HG02610 (cell line): ENCODE data around the gene SH3BP2.

Source experiments
- ATAC-seq: cut with Tn5 transposase; IDR thresholded peaks from one replicate; pipeline ENCODE4 v1.9.1; 2021; ENCODE audit warnings: mild to moderate bottlenecking, moderate library complexity; ENCODE audit not compliant: unreplicated experiment

Gene SH3BP2

DNA sequence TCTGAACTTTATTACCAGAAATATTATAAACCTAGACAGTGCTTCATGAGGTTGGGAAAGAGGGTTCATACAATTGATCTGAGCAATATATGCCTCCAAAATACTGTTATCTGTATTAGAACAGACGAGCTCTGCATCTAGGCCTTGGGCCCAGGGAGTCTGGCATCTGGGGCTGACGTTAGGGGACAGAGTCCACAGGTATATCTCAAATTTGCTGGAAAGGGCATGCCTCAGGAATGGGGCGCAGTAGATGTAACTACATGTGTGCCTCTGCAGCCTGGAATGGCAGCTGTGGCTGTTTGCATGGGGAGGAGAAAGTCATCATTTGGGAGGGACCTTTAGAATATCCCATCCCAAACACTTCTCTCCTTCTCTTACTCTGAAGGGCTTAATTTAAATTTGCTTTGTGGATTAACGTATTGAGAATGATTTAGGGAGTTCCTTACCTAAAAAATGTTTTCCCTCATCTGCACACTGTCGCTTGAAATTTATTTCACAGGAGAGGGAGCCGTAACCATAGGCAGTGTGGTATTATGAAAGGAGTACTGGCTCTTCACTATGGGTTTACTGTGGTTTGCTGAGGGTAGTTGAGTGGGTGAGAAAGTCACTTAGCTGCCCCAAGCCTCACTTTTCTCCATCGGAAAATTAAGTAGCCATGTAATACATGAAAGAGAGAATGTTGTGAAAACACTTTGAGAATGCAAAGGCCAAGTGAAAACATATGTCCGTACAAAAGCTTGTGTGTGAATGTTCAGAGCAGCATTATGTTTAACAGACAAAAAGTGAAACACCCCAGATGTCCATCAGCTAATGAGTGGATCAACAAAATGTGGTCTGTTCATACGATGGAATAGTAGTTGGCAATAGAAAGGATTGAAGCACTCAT lies 56.6 kb downstream of the SH3BP2 start:
- ATAC-seq, result no peak

DNA sequence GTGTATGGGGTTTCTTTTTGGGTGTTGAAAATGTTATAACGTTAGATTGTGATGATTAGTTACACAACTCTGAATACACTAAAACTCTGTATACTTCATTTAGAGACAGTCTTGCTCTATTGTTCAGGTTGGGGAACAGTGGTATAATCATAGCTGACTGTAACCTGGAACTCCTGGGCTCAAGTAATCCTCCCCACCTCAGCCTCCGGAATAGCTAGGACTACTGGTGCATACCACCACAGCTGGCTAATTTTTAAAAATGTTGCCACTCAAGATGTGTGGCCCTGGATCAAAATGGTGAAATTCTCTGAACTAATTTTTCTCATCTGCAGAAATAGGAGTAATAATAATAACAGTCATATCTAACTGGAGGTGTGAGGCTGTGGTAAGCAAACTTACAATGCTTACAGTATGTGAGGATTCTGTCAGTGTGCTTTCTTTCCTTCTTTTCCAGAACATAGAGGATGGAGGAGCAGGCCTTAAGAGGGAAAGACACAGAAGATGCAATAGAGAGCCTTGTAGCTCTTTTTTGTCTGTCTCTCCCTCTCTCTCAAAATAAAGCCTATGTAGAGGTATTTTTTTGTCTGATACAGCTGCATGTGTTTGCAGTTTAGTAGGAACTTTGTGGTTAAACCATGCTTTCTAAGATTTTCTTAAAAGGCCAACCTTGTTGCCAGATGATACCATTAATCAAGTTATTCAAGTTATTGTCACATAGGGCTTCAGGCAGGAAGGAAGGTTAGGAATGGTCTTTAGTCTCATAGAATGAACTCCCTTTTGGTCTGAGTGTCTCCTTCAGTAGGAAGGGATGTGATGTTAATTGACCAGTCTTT lies 58.3 kb downstream of the SH3BP2 start:
- ATAC-seq, result no peak

DNA sequence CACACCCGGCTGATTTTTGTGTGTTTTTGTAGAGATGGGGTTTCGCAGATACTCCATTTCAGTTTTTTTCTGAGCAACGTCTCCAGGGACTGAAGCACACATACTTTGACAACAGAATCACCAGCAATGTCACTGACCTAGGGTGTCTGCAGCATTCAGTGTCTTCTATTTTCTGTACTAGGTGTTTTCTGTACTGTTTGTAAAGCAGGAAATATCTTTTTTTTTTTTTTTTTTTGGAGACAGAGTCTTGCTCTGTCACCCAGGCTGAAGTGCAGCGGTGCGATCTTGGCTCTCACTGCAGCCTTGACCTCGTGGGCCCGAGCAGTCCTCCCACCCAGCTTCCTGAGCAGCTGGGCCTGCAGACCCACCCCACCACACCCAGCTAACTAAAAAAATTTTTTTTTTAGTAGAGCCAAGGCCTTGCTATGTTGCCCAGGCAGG lies 59.6 kb downstream of the SH3BP2 start:
- ATAC-seq, result peak; percentile 71

- ATAC-seq, result no peak
Observed at GRCh38 chr4:2855584-2855983, 62.7 kb downstream of the SH3BP2 start.

- no peak for ATAC-seq
Observed at GRCh38 chr4:2856266-2856665, 63.4 kb downstream of the SH3BP2 start.

DNA sequence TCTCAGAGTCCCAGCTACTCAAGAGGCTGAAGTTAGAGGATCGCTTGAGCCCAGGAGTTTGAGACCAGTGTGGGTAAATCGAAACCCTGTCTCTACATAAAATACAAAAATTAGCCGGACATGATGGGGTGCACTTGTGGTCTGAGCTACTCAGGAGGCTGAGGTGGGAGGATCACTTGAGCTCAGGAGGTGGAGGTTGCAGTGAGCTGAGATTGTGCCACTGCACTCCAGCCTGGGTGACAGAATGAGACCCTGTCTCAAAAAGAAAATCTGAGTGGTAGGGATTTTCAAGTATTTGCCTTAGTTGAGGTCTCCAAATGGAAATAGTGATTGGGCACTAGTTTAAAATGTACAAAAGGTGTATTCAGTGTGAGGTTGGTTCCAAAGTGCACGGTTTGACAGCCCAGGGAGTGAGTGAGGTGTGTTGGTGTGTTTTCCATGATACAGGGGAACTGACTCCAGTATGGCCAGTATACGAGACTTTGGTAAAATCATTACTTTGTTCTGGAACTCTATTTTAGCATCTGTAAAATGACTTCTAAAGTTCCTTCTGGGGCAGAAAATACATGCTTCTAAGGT lies 64.6 kb downstream of the SH3BP2 start:
- no peak for ATAC-seq

DNA sequence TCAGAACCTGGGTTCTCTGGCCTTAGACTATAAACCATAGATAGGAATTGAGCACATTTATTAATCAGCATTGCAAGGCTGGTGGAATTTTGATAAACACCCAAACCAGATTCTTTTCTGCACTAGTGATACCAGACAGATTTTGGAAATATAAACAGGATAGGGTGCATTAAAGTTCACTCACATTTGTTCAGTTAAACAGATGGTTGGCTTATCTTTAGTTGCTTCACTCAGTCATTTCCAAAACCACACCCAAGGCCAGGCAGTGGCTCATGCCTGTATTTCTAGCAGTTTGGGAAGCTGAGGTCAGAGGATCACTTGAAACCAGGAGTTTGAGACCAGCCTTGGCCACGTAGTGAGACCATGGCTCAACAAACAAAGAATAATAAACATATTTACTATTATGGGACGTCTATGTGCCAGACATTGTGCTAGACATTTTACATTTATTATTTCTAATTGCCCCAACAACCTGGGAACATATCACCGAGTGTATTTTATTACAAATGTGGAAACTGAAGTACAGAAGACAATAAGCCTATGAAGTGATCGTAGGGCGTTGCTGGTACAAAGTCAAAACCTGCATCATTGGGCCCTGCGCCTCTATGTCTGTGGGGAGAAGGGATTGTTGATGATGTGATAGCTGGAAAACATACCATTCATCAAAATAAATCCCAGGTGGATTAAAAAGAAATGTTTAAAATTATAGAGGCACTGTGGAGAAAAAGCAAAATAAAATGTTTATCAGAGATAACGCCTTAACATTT lies 65.7 kb downstream of the SH3BP2 start:
- no peak for ATAC-seq

DNA sequence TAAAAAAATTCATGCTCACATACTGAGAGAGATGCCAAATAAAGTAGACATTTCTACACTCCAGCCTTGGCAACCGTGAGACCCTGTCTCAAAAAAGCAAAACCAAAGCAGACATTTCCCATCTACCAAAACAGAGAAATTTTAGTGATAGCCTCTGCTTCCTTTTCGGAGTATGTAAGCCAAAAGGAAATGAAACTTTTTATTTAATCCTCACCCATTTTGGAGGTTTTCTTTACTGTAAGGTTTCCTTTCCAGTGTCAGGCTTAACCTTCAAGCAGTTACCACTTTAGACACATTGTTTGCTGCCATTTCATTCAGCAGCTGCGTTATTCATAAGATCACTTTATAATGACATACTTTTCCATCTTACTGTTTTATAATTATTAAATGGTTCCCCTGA lies 66.6 kb downstream of the SH3BP2 start:
- ATAC-seq, result no peak

DNA sequence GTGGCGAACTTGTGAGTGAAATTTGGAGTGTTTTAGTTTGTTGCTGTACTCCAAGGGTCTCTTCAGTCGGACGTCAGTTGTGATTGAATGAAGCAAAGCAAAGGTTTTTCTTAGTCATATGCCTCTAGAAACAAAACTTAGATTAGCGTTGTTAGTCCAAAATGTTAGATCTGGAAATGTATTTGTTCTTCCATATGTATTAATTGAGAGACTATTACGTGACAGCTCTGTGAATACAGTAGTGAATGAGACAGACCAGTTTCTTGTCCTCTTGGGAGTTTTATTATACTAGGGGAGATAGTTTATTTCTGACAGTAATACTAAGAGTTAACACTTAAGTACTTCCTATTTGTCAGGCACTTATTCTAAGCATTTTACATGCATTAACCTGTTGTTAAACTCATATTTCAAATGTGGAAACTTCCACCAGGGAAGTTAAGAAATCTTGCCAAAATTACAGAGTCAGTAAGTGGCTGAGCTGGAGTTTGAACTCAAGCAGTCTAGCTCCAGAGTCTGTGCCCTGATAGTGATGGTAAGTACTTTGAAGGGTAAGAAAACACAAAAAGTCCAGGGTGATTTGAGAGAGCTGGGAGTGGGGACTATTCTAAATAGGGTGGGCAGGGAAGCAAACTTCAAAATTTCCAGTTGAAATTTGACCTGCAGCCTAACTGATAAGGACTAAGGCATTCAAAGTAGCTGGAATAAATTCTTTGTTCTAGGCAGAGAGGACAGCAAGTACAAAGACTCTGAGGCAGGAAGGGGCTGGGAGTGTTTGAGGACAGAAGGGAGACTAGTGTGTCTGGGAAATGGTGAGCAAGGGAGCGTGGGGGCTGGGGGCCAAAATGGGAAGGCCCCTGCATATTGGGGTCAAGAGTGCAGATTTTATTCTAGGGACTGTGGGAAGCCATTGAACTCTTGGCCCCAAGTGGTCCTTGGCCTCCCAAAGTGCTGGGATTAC lies 67.8 kb downstream of the SH3BP2 start:
- ATAC-seq, result no peak

DNA sequence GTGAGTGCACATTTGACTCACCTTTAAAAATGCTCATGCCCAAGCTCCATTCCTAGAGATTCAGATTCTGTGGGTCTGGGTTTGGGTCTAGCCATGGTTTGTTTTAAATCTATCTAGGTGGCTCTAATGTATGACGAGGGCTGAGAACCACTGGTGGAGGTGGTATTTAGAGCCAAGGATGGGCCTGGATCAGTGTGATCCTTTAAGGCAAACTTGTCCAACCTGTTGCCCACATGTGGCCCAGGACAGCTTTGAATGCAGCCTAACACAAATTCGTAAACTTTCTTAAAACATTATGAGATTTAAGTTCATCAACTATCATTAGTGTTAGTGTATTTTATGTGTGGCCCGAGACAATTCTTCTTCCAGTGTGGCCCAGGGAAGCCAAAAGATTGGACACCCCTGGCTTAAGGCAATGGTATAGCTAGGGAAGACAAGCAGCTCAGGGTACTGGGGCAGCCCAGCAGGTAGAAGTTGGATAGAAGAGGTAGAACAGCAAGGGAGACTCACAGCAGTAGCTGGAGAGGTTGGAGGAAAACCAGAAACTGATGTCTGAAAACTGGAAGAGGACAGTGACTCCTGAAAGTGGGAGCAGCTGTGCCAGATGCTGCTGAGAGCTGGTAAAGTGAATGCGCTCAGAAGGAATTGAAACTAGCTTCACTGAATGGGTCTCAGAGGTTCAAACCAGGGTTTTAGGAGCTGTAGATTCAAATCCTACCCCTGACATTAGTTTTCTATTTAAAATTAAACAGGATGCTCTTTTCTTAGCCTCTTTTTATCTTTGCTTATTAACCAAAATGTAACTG lies 68.9 kb downstream of the SH3BP2 start:
- ATAC-seq, result no peak

- ATAC-seq, result no peak
Observed at GRCh38 chr4:2862528-2862927, 69.6 kb downstream of the SH3BP2 start.

DNA sequence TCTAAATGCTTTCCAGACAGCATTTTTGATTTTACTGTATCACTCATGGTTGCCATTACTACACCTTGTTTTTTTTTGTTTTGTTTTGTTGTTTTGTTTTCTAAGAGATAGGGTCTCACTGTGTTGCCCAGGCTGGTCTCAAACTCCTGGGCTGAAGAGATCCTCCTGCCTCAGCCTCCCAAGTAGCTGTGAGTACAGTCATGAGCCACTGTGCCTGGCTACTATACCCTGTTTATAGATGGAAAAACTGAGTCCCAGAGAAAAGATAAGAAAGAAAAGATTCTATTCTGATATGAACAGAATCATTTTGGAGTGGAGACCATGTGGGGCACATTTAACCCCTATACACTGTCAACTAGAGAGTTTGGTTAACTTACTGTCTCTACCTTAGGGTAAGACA lies 70.8 kb downstream of the SH3BP2 start:
- no peak for ATAC-seq

DNA sequence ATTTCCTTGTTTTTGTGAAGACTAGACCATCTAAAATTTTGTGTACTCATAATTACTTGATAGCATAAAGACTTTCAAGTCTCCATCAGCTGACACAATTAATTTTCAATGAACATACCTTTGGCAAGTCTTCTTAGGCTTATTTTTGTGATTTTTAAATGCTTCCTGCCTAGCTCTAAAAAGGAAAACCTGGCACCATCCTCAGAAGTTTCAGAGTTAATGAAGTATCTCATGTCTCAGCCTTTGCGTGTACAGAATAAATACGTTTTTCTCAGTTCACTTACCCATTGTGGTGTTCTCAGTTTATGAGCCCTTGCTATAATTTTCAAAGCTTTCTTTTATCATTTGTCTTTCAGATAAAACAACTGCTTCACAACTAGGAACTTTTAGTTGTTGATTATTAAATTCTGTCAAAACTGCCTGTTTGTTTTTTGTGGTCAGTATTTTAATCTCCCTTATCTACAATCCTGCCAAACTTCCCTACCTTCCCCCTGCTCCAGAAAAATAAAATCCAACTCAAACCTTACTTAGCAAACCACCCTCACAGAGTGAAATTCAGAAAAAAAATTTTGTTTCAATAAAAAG lies 72.4 kb downstream of the SH3BP2 start:
- no peak for ATAC-seq

DNA sequence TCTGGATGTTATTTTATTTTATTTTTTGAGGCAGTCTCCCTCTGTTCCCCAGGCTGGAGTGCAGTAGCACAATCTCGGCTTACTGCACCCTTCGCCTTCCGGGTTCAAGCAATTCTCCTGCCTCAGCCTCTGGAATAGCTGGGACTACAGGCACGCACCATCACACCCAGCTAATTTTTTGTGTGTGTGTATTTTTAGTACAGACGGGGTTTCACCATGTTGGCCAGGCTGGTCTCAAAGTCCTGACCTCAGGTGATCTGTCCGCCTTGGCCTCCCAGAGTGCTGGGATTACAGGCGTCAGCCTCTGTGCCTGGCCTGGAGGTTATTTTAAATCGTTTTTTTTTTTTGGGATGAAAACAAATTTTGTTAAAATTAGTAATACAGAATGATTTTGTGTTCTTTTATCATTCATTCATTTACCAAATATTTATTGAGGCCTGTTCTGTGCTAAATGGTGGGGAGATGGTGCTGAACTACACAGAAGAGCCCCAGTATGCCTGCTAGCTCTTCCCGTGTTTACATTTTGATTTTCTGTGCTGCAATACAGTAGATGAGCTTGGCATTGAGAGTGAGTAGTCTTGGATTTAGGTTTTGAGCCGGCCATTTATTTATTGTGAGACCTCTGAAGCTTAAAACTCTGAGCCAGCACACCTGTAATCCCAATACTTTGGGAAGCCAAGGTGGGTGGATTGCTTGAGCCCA lies 73.4 kb downstream of the SH3BP2 start:
- no peak for ATAC-seq

DNA sequence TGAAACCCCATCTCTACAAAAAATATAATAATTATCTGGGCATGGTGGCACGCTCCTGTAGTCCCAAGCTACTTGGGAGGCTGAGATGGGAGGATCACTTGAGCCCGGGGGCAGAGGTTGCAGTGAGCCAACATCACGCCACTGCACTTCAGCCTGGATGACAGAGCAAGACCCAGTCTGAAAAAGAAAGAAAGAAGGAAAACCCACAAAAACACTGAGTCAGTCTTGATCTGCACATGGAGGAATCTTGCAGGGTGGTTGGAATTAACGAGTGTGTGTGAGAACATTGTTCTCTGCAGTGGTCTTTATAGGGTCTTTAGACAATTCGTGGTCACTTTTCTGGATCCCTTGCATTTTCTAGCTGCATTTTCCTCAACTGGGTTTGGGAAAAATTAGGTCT lies 74.0 kb downstream of the SH3BP2 start:
- ATAC-seq, result no peak

DNA sequence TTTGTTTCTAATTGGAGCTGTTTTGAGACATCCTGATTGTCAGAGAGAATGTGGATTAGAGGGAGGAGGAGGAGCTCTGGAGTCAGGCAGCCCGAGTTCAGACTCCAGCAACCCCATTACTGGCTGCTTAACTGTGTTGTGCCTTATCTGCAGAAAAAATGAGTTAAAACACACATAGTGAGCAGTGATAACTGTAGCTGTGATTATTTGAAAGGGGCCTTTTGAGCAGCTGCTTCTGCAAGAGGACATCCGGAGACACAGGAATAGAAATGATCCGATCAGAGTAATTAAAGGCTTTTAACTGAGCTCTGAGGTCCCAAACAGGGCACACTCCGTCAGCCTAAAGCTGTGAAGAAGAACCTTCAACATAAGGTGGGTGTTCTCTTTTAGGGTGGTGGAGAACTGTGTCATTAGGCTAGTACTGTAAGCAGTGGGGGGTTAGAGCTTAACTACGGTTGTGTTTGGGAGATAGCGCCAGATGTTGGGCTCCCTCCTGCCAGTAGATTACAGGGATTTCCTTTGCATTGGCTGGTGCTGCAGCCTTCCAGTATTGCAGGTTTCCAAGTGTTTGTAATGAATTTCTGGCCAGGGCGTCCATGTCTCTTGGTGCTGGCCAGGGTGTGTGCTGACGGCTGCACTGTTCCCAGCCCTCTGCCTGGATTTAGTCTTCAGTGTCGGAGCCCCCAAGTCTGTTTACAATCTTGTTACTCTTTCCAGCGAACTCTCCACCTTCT lies 75.0 kb downstream of the SH3BP2 start:
- ATAC-seq, result no peak

DNA sequence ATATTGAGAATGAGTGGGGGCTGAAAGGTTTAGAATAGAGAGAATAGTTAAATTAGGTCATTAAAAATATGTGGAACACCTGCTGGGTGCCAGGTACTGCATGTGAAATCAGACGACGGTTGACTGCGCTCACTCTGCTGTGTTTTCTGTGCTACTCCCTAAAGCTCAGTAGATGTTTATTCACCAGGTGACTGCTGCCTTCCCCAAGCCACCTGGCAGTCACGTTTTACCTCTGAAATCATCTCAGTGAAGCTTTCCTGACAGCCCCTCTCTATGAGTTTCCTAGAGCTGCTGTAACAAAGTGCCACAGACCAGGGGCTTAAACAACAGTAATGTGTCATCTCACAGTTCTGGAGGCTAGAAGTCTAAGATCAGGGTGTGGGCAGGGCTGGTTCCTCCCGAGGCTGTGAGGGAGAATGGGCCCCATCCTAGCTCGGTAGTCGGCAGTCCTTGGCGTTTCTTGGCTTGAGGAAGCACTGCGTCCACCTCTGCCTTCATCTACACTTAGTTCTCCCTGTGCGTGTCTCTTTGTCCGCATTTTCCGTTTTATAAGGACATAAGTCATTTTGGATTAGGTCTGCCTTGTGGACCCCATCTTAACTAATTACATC lies 76.1 kb downstream of the SH3BP2 start:
- ATAC-seq, result no peak
